SK-N-SH treated with all-trans-retinoic acid at 6 μM for 48 hours (cell line): ENCODE measurements around the gene EPB41L4A.

ENCODE experiments used
- ARNTL ChIP-seq: fragments of 450-650 bp; formaldehyde crosslinking; IDR thresholded peaks from 2 replicates; pipeline ENCODE4 v1.5.0; 2020; ENCODE audit warnings: low read depth, mild to moderate bottlenecking, moderate library complexity, borderline replicate concordance
- BACH2 ChIP-seq: fragments of 250-450 bp; sonication (Bioruptor Pico); IDR thresholded peaks from 2 replicates; pipeline ENCODE4 v1.9.0; 2021; ENCODE audit warnings: mild to moderate bottlenecking, borderline replicate concordance
- POU6F1 ChIP-seq: fragments of 250-450 bp; sonication (Bioruptor Pico); IDR thresholded peaks from 2 replicates; pipeline ENCODE4 v1.8.0; 2021; ENCODE audit warnings: low read depth, mild to moderate bottlenecking, moderate library complexity, borderline replicate concordance
- TSHZ2 ChIP-seq: fragments of 250-450 bp; sonication (Bioruptor Pico); IDR thresholded peaks from 2 replicates; pipeline ENCODE4 v1.5.0; 2020; ENCODE audit warnings: mild to moderate bottlenecking, moderate library complexity

GRCh38 chr5:112344540-112344939, 74.5 kb downstream of the EPB41L4A start:
- no peak for TF ChIP-seq POU6F1 (CRISPR knock-in tag)
- TF ChIP-seq BACH2 (CRISPR knock-in tag), result no peak
- TF ChIP-seq ARNTL, result no peak
- TF ChIP-seq TSHZ2 (CRISPR knock-in tag), result no peak
